ENCODE data around the gene COL26A1.
"Not testable (repeated sequence)": the region's sequence is repeated elsewhere in the genome, so short reads cannot be mapped to it uniquely, and the experiment has no call there.

The COL26A1 gene

GRCh38 chr7:101362334-101363195, at the start of gene COL26A1:
TSS of gene COL26A1 (plus strand) at chr7:101362875. CDS start at chr7:101363033, 158 bp downstream.
- DNase-seq (ENCODE audit: low read depth in 2 of 2), result no peak

- DNase-seq (ENCODE audit: low read depth in 2 of 2), result peak in 1 of 2 donors; percentile 33
Measured at GRCh38 chr7:101315336-101315735, 47.3 kb upstream of the COL26A1 start.

GRCh38 chr7:101319401-101319800, 43.3 kb upstream of the COL26A1 start:
- DNase-seq (ENCODE audit: low read depth in 2 of 2), result no peak

GRCh38 chr7:101321491-101322401, 40.9 kb upstream of the COL26A1 start, which contains the start of gene IFT22:
TSS of gene IFT22 (minus strand) at chr7:101321812. CDS start at chr7:101321709, 103 bp downstream.
- DNase-seq (ENCODE audit: low read depth in 2 of 2), result peak; percentile 84 to 86

- DNase-seq (ENCODE audit: low read depth in 2 of 2), result no peak
Measured at GRCh38 chr7:101328159-101328558, 34.5 kb upstream of the COL26A1 start.

- DNase-seq (ENCODE audit: low read depth in 2 of 2), result no peak
Measured at GRCh38 chr7:101330011-101330484, 32.6 kb upstream of the COL26A1 start.

- DNase-seq (ENCODE audit: low read depth in 2 of 2), result no peak
Measured at GRCh38 chr7:101332026-101332425, 30.6 kb upstream of the COL26A1 start.

GRCh38 chr7:101333912-101334311, 28.8 kb upstream of the COL26A1 start:
- no peak for DNase-seq (ENCODE audit: low read depth in 2 of 2)

GRCh38 chr7:101340379-101340778, 22.3 kb upstream of the COL26A1 start:
- no peak for DNase-seq (ENCODE audit: low read depth in 2 of 2)

GRCh38 chr7:101342892-101343291, 19.8 kb upstream of the COL26A1 start:
- no peak for DNase-seq (ENCODE audit: low read depth in 2 of 2)

- no peak for DNase-seq (ENCODE audit: low read depth in 2 of 2)
Measured at GRCh38 chr7:101347477-101347876, 15.2 kb upstream of the COL26A1 start.

GRCh38 chr7:101348456-101349067, 14.1 kb upstream of the COL26A1 start:
- not testable (repeated sequence) for DNase-seq (ENCODE audit: low read depth in 2 of 2)

- DNase-seq (ENCODE audit: low read depth in 2 of 2), result not testable (repeated sequence)
Measured at GRCh38 chr7:101349300-101349699, 13.4 kb upstream of the COL26A1 start.

- no peak for DNase-seq (ENCODE audit: low read depth in 2 of 2)
Measured at GRCh38 chr7:101352920-101353308, 9.8 kb upstream of the COL26A1 start.

- no peak for DNase-seq (ENCODE audit: low read depth in 2 of 2)
Measured at GRCh38 chr7:101357433-101357832, 5.2 kb upstream of the COL26A1 start.

- DNase-seq (ENCODE audit: low read depth in 2 of 2), result no peak
Measured at GRCh38 chr7:101363196-101363733, 590 bp downstream of the COL26A1 start.

- DNase-seq (ENCODE audit: low read depth in 2 of 2), result peak; percentile 48 to 52
Measured at GRCh38 chr7:101363734-101364374, 1.2 kb downstream of the COL26A1 start.

- no peak for DNase-seq (ENCODE audit: low read depth in 2 of 2)
Measured at GRCh38 chr7:101365956-101366355, 3.3 kb downstream of the COL26A1 start.

- no peak for DNase-seq (ENCODE audit: low read depth in 2 of 2)
Measured at GRCh38 chr7:101367676-101368075, 5.0 kb downstream of the COL26A1 start.

GRCh38 chr7:101368422-101369165, 5.9 kb downstream of the COL26A1 start:
- no peak for DNase-seq (ENCODE audit: low read depth in 2 of 2)

All from stimulated activated CD8-positive, alpha-beta memory T cell treated with anti-CD3 and anti-CD28 coated beads, Interleukin-2, amount 100 ng/mL, for 48 hours (primary cell).